HepG2 (cell line): ENCODE results near the gene URB1. TPM values are rescaled to one million over a fixed set of nuclear protein-coding genes. Genes with fewer than 3 reads are reported as not detected.
A peak's percentile ranks its signal among the peaks of the same experiment; 100 is the strongest.

Experiments
- ARID5B ChIP-seq: IDR thresholded peaks from 2 replicates; pipeline ENCODE4 v1.4.0; 2020; ENCODE audit warnings: mild to moderate bottlenecking, missing genetic modification reagents
- HNF4A ChIP-seq: sonication (generic); formaldehyde crosslinking; IDR thresholded peaks from 2 replicates; pipeline ENCODE4 v1.4.0; 2020; ENCODE audit warnings: missing genetic modification reagents
- MYPOP ChIP-seq: sonication (generic); formaldehyde crosslinking; IDR thresholded peaks from 2 replicates; pipeline ENCODE4 v1.8.1; 2023; ENCODE audit warnings: mild to moderate bottlenecking, moderate library complexity, missing genetic modification reagents
- PAXIP1 ChIP-seq: sonication (generic); formaldehyde crosslinking; conservative IDR thresholded peaks from 2 replicates; pipeline ENCODE4 v1.4.0; 2020; ENCODE audit warnings: mild to moderate bottlenecking, missing genetic modification reagents, moderate library complexity
- PPARG ChIP-seq: conservative IDR thresholded peaks from 2 replicates; pipeline ENCODE4 v1.6.1; 2016; ENCODE audit warnings: missing biosample characterization, missing genetic modification reagents
- SOX5 ChIP-seq: IDR thresholded peaks from 2 replicates; pipeline ENCODE4 v1.6.1; 2016; ENCODE audit warnings: borderline replicate concordance
- ZNF629 ChIP-seq: sonication (generic); formaldehyde crosslinking; conservative IDR thresholded peaks from 2 replicates; pipeline ENCODE4 v1.5.0; 2020; ENCODE audit warnings: missing genetic modification reagents
- polyA plus RNA-seq, 8 experiments: library from polyadenylated mRNA; depleted of rRNA in 3 of 8; stranded (reverse) in 7 of 8; unstranded in 1 of 8; fragments of >200 nt; fragmentation: Illumina TruSeq in 4 of 8; extraction: Trizol in 4 of 8; gene quantifications; 2 replicates each; pipeline versions ENCODE4 v1.2.1 to v1.2.3, GENCODE V29; 2011 to 2016; ENCODE audit warnings: low read depth in 4 of 8, missing spikeins in 1 of 8, mixed read lengths in 1 of 8; ENCODE audit not compliant: insufficient read depth in 1 of 8
- total RNA-seq, 5 experiments: library from RNA; depleted of rRNA; stranded (reverse); fragments of >200 nt; fragmentation: Illumina TruSeq; extraction: Trizol; gene quantifications; 2 replicates each; pipeline ENCODE4 v1.2.3, GENCODE V29; 2016; ENCODE audit warnings: low read depth in 1 of 5

URB1 gene
- total and polyA plus RNA-seq, 2 of the 13 experiments (the other 11 are each of a cell fraction or from before 2014, with no cell fraction given), result 4.5 to 16.7 TPM

GRCh38 chr21:32307706-32308105 is 85.1 kb downstream of the URB1 start (continued):
- 0 out of 2 replicates have a peak, but pooled peaks have one; percentile 17 for TF ChIP-seq ARID5B (CRISPR knock-in tag)
- 0 out of 2 replicates have a peak, but pooled peaks have one; percentile 35 for TF ChIP-seq MYPOP
- no peak for TF ChIP-seq PPARG (CRISPR knock-in tag)
- peak; percentile 44; the same call in 1 of the 2 replicates for TF ChIP-seq SOX5 (CRISPR knock-in tag)
- peak; percentile 49; the same call in 1 of the 2 replicates for TF ChIP-seq HNF4A (CRISPR knock-in tag)
- TF ChIP-seq ZNF629, result peak; percentile 41; the same call in 1 of the 2 replicates
- peak; percentile 41; the same call in 1 of the 2 replicates for TF ChIP-seq PAXIP1 (CRISPR knock-in tag)
